HG03280 (cell line): ENCODE data around the gene CEP104.

Source experiments
- ATAC-seq: cut with Tn5 transposase; IDR thresholded peaks from one replicate; pipeline ENCODE4 v1.9.1; 2021; ENCODE audit warnings: mild to moderate bottlenecking, moderate library complexity; ENCODE audit not compliant: unreplicated experiment

Gene CEP104

GRCh38 chr1:3894626-3895278, 37.7 kb upstream of the CEP104 start:
- no peak for ATAC-seq

GRCh38 chr1:3893190-3893589, 36.2 kb upstream of the CEP104 start:
- ATAC-seq = no peak

GRCh38 chr1:3892748-3893147, 35.7 kb upstream of the CEP104 start:
- no peak for ATAC-seq

GRCh38 chr1:3891329-3891865, 34.4 kb upstream of the CEP104 start:
- ATAC-seq = no peak

GRCh38 chr1:3890389-3891328, 33.6 kb upstream of the CEP104 start:
- ATAC-seq = no peak

- no peak for ATAC-seq
These were observed 32.9 kb upstream of the CEP104 start for GRCh38 chr1:3889936-3890335.

- no peak for ATAC-seq
These were observed 31.3 kb upstream of the CEP104 start for GRCh38 chr1:3888301-3888700.

GRCh38 chr1:3886691-3887090, 29.7 kb upstream of the CEP104 start:
- ATAC-seq = no peak

GRCh38 chr1:3886106-3886670, 29.2 kb upstream of the CEP104 start:
- ATAC-seq = no peak

GRCh38 chr1:3885611-3886010, 28.6 kb upstream of the CEP104 start:
- no peak for ATAC-seq

GRCh38 chr1:3884966-3885365, 28.0 kb upstream of the CEP104 start:
- ATAC-seq = no peak

GRCh38 chr1:3883194-3883925, 26.3 kb upstream of the CEP104 start:
- ATAC-seq = no peak

- no peak for ATAC-seq
These were observed 24.1 kb upstream of the CEP104 start for GRCh38 chr1:3881193-3881480.

GRCh38 chr1:3880429-3881192, 23.6 kb upstream of the CEP104 start:
- ATAC-seq = no peak

- no peak for ATAC-seq
These were observed 22.9 kb upstream of the CEP104 start for GRCh38 chr1:3879787-3880428.

GRCh38 chr1:3879099-3879498, 22.1 kb upstream of the CEP104 start:
- ATAC-seq = no peak

GRCh38 chr1:3876716-3877115, 19.7 kb upstream of the CEP104 start:
- ATAC-seq = no peak

GRCh38 chr1:3874736-3875135, 17.7 kb upstream of the CEP104 start:
- ATAC-seq = no peak

- no peak for ATAC-seq
These were observed 15.5 kb upstream of the CEP104 start for GRCh38 chr1:3872546-3872945.

- no peak for ATAC-seq
These were observed 14.4 kb upstream of the CEP104 start for GRCh38 chr1:3871451-3871805.
